Iris pigment epithelial cell (primary cell): Measurements from ENCODE around the gene CFAP68.
A peak's percentile ranks its signal among the peaks of the same experiment; 100 is the strongest.
"Not testable (repeated sequence)": the region's sequence is repeated elsewhere in the genome, so short reads cannot be mapped to it uniquely, and the experiment has no call there.

ENCODE experiments used
- DNase-seq: peaks from one replicate; pipeline ENCODE4 v3.0.0-alpha.2; 2011; ENCODE audit warnings: low read depth

CFAP68 gene

DNA sequence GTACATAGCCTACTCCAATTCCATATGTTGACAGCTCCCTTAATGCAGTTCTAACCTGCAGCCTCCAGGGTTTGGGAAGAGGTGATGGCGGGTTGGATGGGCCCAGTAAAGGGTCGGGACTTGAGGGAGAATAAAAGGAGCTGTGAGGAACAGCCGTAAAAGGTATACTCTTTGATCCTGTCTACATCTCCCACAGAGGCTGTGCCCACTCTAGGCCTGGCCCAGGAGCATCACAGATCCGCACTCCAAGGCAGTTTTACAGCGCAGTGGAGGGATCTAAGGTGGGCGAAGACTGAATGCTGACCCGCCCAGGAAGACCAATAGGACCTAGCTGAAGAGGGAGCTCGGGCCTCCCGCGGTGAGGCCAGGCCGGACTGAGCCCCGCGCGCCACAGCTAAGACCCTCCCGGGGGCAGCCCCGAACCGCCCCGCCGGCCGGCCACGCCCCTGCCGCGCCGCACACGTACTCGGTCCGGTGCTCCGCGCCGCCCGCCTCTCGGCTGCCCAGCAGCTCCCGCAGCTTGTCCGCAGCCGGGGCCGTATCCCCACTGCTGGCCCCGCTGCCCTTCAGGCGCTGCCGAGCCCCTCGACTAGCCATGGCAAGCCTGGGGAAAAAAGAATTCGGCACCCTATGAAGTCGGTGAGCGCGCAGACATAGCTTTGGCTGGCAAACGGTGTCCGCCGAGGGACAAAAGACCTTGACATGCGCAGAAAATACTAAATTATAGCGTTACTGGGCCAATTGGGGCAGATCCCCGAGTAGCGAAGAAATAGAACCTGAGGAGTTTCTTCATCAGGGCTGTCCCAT lies 8.3 kb upstream of the CFAP68 start, which contains the start of gene ALG9:
ALG9 (minus strand) TSS at position 696 of the 807 bp plus-strand sequence; CDS start at position 597, 99 bp downstream.
- peak; percentile 83 for DNase-seq

DNA sequence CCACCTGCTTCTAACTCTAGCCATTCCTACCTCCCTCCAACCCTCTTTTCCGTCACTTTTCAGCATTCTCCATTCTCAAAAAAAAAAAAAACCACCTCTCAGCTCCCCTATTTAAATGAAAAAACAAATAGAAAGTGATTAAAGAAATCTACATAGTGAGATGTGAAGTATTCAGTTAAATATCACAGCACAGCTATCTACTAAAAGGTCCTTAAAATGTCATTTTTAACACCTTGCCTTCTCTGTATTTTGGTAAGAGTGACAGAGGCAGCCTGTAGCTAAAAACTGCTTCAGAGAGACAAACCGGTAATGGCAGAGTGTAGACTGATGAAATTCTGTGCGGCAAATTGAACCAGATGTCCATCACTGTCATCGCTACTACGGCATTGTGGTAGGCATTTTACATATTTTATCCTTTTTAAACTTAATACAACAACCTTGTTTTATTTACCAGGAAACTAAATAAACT lies 7.6 kb upstream of the CFAP68 start:
- no peak for DNase-seq

DNA sequence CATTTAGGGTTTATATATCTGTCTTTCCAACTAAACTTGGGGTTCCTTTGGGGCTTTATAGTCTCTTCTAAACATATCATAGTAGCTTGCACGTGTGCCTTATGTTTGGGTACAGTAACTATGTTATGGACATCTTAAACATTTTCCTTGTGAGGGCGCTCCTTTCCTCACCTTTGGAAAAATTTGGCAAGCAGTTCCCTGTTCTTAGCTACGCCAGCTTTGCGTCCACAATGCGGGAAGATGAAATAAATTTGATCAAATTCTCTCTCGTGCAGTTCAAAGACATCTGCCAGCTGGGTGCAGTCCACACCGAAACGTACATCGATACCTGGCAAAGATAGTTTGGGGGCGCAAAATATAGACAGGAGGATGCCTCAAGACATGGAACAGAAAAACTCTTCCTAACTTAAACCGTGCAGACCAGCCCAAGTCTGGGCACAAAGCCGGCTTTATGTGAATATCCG lies 924 bp upstream of the CFAP68 start:
- peak; percentile 17 for DNase-seq

DNA sequence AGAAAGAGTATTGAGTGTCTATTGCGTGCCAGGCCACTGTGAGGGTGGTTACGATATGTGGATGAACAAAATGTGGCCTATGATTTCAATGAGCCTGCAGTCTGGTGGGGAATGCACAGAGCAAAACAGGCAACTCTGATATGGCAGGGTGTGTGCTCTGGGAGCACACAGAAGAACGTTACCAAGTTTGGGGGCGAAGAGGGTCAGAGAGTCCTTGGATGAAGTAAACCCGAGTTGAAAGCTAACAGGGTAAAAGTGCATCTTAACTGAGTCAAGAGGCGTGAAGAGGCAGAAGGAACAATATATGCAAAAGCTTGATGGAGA lies 258 bp downstream of the CFAP68 start:
- DNase-seq: no peak

DNA sequence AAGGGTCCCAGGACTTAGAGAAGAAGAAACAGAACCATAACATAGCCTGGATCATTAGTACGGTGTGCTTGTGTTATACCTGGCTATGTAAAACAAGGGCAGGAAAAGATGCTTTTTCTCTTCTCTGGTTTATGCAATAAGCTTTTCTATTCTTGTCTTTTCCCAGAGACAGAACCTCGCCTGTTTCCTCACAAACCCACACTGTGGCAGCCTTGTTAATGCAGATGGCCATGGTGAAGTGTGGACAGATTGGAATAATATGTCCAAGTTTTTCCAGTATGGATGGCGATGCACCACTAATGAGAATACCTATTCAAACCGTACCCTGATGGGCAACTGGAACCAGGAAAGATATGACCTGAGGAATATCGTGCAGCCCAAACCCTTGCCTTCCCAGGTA lies 2.9 kb downstream of the CFAP68 start:
- no peak for DNase-seq

DNA sequence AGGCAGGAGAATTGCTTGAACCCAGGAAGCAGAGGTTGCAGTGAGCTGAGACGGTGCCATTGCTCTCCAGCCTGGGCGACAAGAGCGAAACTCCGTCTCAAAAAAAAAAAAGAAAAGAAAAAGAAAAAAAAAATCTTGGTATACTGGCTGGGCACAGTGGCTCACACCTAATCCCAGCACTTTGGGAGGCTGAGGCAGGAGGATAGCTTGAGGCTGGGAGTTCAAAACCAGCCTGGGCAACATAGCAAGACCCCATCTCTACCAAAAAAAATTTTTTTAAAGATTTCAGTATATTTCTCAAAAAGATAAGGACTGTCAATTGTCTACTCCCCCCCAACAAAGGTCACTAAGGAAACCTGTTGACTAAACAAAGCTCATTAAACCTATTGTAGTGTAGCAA lies 5.7 kb downstream of the CFAP68 start:
- not testable (repeated sequence) for DNase-seq

DNA sequence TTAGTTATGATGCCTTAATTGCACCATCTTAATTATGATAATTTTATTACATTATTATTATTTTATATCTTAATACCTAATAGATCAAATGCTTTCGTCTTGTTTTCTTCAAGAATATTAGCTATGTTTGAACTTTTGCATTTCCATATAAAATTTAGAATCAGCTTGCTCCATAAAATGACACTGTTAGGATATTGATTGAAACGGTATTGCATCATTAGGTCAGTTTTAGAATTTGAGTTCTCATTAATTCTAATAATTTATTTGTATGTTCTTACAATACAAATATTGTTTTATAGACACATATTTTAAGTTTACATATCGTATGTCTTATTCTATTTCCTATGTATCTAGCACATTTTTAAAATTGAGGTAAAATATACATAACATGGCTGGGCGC lies 6.7 kb downstream of the CFAP68 start:
- no peak for DNase-seq

DNA sequence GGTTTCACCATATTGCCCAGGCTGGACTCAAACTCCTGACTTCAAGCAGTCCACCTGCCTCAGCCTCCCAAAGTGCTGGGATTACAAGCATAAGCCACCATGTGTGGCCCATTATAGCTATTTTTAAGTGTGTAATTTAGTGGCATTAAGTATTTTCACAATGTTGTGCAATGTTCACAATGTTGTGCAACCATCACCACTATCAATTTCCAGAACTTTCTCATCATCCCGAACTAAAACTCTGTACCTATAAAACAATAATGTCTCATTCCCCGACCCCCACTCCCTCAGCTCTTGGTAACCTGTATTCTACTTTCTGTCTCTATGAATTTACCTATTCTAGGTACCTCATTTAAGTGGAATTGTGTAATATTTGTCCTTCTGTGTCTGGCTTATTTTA lies 7.5 kb downstream of the CFAP68 start:
- DNase-seq: peak; percentile 6

DNA sequence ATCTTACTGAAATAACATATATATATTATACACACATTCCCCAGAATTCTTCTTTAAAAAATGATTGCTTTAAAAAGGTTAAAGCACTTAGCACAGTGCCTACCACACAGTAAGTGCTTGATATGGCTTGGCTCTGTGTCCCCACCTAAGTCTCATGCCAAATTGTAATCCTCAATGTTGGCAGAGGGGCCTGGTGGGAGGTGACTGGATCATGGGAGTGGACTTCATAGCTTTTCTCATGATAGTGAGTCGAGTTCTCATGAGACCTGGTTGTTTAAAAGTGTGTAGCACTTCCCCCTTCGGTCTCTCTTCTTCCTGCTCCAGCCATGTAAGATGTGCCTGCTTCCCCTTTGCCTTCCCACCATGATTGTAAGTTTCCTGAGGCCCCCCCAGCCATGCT lies 26.1 kb downstream of the CFAP68 start:
- DNase-seq: no peak

DNA sequence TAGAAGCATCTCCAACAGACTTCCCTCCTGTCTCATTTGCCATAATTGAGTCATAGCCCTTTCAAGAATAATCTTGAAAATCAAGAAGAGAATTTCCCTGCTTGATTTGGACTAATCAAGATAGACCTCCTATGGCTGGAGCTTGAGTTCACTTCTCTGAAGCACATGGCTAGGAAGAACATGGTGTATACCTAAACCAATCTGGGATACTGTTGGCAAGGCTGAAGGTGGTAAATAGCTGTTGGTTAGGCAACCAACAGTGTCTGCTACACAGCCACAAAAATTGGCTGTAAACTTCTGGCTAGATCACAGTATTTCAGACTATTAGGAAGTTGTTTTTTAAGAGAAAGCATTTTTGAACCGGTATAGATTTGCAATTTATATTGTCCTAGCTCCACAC lies 27.3 kb downstream of the CFAP68 start:
- DNase-seq: no peak

DNA sequence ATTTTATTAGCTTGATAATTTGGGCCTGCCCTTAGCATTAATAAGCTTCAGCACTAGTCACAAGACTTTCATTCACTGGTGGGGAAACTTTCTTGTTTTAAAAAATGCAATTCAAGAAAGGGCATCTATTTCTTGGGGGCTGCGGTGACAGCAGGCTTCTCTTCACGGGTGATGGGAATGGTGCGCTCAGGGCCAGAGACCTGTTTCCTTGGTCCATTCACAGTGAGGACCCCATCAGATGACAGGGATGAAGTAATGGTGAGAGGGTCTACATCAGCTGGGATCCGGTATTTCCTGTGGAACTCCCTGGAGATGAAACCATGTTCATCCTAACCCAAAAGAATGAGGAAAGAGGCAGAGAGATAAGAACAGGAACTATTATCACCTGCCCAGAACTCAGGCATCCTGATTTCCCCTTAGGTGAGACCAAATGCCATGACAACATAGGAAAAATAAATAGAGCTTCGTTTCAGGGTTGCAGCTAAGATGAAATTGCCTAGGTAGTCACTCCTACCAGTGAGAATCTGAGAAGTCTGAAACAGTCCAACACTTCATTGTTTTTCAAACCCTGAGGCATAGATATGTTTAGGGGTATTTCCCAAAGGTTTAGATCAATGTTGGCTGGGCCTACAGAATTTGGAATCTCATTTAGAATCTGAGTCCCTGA lies 29.4 kb downstream of the CFAP68 start:
- DNase-seq: no peak

DNA sequence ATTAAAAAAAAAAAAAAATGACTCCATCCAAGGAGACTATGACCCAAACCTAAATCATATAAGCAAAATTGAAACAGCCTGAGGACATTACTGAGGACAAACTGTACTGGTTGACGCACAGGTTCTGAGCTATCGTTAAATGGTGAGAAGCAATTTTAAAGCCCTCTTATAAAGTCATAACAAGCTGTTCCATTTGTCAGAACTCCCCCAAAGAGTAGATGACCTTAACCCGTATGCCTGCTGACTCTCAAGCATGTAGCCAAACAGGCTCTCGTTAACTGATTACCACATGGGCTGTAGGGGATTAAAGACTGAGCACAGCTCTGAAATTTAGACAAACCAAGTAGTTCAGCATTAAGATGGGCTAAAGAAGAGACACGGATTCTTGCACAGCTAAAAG lies 30.0 kb downstream of the CFAP68 start:
- DNase-seq: no peak

DNA sequence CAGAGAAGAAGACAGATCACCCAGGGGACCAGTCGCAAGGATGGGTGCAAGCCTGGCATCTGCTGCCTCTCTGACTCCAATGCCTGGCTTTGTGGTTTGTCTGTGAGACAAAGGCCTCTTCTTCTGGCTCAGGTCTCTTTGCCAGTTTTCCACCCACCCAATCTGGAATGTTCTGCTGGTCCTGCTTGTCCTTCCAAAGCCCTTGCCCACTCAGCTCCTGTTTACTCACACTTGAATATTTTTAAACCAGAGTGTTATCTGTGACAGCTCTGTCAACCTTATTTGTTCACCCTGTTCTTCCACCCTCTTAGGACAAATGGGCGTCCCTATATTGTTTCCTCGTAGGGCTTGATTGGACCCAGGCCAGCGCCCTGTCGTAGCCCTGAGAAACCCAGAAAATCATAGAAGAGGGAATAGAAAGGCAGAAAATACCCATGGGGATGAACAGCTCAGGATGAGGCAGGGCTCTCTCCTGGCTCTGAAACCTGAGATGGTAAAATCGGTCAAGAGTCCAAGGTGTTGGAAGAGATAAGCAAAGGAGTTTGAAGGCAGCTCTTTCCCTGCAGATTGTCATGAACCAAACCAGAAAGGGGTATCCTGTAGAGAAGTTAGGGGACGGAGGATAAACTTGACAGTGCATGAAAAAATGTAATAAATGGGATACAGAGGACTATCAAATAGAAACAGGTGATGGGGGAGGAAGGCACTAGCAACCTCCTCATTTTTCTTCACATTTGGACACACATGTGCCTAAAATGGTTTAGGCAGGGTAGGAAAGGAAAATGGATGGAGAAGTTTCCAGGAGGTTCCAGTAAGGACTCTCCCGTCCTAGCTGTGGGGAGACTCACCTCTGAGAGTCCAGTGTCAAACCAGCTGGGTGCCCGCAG lies 31.6 kb downstream of the CFAP68 start:
- no peak for DNase-seq

DNA sequence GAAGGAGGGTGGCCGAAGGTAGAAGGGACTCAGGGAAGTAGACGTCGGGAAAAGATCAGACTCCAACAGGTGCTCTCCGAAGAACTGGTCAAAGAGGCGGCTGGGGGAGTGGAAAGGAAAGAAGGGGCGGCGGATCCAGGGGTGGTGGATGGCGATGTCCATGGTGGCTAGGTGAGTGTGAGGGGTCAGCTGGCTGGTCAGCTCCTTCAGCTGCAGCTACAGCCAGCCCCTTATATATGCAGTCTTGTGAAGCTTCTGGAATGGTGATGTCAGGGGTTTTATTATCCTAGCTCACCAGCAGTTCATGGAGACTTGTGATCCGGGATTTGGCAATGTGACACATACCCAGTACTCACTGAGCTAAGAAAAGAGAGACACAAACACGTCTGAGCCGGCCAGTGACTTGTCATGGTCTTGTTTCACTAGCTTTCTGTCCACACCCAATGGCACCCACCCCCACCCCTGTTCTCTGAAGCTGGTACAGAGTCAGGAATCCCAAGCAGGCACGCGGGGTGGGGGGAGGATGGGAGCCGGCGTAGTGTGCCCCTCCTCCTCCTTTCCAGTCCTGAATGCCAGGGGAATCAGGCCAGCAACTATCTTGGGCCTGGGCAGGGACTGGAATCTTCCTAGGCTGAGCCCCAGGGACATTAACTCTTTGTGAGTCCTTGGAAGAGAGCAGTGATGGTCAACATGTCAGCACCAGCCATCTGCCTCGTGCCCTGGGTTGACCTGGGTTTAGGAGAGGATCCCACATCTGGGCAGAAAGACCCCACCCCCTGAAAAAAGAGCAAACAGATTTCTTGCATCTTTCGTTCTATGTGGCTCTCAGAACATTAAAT lies 32.4 kb downstream of the CFAP68 start, which contains the start of gene CRYAB:
CRYAB (minus strand) TSS at position 208 of the 839 bp plus-strand sequence; CDS start at position 162, 46 bp downstream.
- DNase-seq: peak; percentile 76

DNA sequence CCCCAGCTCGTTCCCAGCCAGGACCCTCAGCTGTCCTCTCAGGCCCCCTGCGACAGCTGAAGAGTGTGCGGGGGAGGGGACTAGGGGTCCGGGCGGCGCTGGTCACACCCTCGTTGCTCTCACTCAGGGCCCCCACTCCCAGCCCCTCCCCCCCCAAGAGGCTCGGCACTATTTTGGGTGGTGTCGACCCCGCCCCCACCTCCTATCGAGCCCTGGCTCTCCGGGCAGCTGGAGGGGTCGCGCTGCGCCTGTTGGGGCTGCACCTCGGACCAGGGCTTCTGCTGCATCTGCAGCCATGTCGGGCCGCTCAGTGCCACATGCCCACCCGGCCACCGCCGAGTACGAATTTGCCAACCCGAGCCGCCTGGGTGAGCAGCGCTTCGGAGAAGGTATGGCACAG lies 33.2 kb downstream of the CFAP68 start, which contains the start of gene HSPB2:
HSPB2 (plus strand) TSS at position 200 of the 400 bp plus-strand sequence; CDS start at position 296, 96 bp downstream.
- DNase-seq: no peak

DNA sequence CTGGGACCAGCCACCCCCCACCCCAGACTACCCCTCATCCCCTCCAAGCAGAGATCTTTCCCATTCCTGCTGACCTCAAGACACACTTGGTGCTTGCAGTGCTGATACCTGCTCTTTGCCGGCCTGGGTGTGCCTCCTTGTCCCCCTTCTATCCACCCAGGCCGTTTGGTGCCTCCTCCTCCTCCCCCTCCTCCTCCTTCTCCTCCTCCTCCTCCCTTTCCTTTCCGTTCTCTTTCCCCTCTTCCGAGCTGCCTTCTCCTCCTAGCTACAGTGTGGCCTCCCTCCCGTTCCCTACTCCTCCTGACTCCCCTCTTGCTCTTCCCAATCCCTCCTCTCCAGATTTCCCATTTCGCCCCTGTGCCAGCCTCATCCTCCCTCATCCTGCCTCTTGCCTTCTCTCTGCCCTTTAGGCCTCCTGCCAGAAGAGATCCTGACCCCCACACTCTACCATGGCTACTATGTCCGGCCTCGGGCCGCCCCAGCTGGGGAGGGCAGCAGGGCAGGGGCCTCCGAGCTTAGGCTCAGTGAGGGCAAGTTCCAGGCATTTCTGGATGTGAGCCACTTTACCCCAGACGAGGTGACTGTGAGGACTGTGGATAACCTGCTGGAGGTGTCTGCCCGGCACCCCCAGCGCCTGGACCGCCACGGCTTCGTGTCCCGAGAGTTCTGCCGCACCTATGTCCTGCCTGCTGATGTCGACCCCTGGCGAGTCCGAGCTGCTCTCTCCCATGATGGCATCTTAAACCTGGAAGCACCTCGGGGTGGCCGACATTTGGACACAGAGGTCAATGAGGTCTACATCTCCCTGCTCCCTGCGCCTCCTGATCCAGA lies 33.9 kb downstream of the CFAP68 start:
- DNase-seq: no peak

DNA sequence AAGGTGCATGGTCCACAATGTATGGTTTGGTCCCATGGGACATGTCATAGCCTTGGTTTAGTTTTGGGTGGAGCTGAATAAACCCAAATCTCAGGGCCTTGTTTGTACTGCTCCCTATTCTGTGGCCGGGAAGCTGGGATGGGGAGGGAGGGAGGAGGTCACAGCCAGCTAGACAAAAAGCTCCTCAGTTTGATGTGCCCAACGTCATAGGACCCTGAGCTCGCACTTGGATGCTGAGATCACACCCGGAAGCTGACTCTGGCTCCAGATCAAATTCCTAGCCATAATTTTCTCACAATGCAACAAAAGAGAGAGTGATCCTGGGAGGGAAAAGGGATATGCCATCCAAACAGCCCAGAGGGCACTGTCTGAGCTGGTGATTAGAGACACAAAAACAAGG lies 34.7 kb downstream of the CFAP68 start:
- peak; percentile 67 for DNase-seq

DNA sequence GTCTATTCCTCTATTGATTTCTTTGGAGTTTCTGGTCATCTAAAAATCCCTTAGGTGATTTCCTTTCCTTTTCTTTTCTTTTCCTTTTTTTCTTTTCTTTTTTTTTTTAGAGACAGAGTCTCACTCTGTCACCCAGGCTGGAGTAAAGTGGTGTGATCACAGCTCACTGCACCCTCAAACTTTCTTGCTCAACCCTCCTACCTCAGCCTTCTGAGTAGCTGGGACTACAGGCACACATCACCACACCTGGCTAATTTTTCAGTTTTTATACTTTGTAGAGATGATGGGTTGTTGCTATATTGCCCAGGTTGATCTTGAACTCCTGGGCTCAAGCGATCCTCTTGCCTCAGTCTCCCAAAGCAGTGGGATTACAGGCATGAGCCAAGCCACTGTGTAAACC lies 37.4 kb downstream of the CFAP68 start:
- DNase-seq: no peak

DNA sequence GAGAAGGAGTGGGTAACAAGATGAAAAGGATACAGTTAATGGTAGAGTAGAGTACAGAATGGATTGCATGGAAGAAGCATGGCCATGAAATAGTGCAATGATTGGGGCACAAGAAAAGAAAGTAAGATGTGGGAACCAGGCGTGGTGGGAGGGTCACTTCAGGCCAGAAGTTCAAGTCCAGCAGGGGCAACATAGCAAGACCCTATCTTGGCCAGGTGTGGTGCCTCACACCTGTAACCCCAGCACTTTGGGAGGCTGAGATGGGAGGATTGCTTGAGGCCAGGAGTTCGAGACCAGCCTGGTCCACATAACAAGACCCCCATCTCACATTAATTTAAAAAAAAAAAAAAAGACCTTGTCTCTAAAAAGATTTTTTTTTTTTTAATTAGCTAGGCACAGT lies 38.0 kb downstream of the CFAP68 start:
- no peak for DNase-seq

DNA sequence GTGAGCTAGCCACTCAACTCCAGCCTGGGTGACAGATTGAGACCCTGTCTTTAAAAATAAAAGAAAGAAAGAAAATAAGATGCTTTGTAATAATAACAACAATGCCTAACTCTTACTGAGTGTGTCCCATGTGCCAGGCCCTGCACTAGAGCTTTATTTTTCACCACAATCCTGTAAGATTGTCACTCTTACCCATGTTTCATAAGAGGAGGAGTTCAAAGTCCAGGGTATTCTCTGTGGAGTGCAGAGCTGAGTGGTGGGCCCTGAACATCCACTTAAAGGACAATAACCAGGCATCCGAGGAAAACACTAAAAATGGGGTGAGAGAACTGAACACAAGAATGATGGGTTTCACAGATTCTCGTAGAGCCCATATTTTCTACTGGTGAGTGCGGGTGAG lies 38.4 kb downstream of the CFAP68 start:
- DNase-seq: no peak
